SK-N-DZ (cell line): Measurements from ENCODE around the gene PHF23. TPM values are rescaled to one million over a fixed set of nuclear protein-coding genes. Genes with fewer than 3 reads are reported as not detected.

Experiments used
- DNase-seq: peaks from one replicate; pipeline ENCODE4 v3.0.0-alpha.2; 2015; ENCODE audit warnings: low spot score
- polyA plus RNA-seq, 2 experiments: library from polyadenylated mRNA; depleted of rRNA; stranded (reverse); fragments of >200 nt; gene quantifications; 2 replicates each; pipeline ENCODE4 v1.2.3, GENCODE V29; 2014

PHF23 gene
- polyA plus RNA-seq (2014; cell fraction: cytosol; rRNA removed), result 42.8 and 51.6 TPM in 2 replicates
- 17.6 and 24.2 TPM in 2 replicates for polyA plus RNA-seq (2014; cell fraction: nucleus; rRNA removed)

GRCh38 chr17:7239091-7240027, at the start of gene PHF23:
Gene PHF23 (minus strand): TSS chr17:7239457. CDS start chr17:7239279, 178 bp downstream.
- DNase-seq, result peak; percentile 100

DNA sequence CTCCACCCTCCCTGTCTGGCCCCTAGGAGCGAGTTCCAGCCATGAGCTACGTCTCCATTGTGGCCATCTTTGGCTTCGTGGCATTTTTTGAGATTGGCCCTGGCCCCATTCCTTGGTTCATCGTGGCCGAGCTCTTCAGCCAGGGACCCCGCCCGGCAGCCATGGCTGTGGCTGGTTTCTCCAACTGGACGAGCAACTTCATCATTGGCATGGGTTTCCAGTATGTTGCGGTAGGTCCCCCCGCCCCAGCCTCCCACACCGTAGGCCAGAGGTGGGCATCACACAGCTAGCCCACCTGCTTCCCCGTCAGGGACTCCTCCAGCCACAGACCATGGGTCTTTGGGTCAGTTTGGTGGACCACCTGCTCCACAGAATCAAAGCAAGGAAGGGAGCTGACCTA, 46.4 kb upstream of the PHF23 start:
- DNase-seq, result no peak

DNA sequence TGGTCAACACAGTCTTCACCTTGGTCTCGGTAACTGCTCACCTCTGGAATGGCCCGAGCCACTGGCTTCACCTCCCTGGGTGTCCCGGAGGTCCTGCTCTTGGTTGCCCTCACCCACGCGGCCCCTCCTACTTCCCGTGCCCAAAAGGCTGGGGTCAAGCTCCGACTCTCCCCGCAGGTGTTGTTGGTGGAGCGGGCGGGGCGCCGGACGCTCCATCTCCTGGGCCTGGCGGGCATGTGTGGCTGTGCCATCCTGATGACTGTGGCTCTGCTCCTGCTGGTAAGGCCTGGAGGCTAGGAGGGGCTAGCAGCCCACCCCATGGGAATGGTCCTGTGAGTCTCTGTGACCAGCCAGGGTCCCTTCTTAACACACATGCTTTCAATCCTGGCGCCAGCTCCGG, 45.7 kb upstream of the PHF23 start:
- DNase-seq, result no peak

DNA sequence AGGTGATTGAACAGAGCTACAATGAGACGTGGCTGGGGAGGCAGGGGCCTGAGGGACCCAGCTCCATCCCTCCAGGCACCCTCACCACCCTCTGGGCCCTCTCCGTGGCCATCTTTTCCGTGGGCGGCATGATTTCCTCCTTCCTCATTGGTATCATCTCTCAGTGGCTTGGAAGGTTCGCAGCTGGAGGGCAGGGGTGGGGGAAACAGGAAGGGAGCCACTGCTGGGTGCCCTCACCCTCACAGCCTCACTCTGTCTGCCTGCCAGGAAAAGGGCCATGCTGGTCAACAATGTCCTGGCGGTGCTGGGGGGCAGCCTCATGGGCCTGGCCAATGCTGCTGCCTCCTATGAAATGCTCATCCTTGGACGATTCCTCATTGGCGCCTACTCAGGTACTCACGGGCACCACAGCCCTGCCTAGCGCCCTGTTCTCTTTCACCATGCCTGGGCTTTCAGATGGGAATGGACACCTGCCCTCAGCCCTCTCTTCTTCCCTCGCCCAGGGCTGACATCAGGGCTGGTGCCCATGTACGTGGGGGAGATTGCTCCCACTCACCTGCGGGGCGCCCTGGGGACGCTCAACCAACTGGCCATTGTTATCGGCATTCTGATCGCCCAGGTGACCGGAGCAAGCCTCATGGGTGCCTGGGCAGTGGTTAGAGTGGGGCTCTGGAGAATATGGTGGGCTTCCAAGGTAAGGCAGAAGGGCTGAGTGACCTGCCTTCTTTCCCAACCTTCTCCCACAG, 44.4 kb upstream of the PHF23 start:
- no peak for DNase-seq

GRCh38 chr17:7282752-7283321, 43.6 kb upstream of the PHF23 start:
- DNase-seq, result no peak

GRCh38 chr17:7281953-7282751, 42.9 kb upstream of the PHF23 start:
- no peak for DNase-seq

DNA sequence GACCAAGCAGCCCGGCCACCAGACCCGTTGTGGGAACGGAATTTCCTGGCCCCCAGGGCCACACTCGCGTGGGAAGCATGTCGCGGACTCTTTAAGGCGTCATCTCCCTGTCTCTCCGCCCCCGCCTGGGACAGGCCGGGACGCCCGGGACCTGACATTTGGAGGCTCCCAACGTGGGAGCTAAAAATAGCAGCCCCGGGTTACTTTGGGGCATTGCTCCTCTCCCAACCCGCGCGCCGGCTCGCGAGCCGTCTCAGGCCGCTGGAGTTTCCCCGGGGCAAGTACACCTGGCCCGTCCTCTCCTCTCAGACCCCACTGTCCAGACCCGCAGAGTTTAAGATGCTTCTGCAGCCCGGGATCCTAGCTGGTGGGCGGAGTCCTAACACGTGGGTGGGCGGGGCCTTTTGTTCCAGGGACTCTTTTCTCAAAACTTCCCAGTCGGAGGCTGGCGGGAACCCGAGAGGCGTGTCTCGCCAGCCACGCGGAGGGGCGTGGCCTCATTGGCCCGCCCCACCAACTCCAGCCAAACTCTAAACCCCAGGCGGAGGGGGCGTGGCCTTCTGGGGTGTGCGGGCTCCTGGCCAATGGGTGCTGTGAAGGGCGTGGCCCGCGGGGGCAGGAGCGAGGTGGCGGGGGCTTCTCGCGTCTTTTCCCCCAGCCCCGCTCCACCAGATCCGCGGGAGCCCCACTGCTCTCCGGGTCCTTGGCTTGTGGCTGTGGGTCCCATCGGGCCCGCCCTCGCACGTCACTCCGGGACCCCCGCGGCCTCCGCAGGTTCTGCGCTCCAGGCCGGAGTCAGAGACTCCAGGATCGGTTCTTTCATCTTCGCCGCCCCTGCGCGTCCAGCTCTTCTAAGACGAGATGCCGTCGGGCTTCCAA, 42.1 kb upstream of the PHF23 start, which contains the start of gene SLC2A4:
Gene SLC2A4, plus strand, starts transcription at position 645 of the 879 bp plus-strand sequence. Its CDS starts 217 bp downstream, at position 862.
- DNase-seq, result peak; percentile 98

GRCh38 chr17:7280519-7281073, 41.3 kb upstream of the PHF23 start:
- DNase-seq, result peak; percentile 88

DNA sequence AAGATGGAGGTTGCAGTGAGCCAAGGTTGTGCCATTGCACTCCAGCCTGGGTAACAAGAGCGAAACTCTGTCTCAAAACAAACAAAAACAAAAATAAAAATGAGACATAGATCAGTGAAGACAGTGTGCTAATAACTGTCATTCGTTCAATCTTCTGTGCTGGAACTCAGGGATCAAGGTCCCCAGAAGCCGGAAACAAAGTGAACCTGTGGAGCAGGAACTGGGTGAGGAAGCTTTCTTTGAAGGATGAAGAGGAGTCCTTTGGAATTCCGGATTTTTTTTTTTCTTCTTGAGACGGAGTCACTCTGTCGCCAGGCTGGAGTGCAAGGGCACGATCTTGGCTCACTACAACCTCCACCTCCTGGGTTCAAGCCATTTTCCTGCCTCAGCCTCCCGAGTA, 40.2 kb upstream of the PHF23 start:
- no peak for DNase-seq

- no peak for DNase-seq
These were observed 27.5 kb upstream of the PHF23 start for GRCh38 chr17:7266784-7267183.

DNA sequence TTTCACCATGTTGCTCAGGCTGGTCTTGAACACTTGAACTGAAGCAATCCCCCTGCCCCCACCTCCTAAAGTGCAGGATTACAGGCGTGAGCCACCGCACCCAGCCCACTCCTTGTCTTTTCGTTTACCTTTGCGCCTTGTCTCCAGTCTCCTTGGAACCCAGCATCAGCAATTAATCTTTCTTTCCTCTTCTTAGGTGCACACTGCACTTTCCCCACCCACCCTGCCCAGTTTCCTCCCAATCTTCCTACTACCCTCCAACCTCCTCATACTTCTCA, 24.5 kb upstream of the PHF23 start:
- DNase-seq, result no peak

DNA sequence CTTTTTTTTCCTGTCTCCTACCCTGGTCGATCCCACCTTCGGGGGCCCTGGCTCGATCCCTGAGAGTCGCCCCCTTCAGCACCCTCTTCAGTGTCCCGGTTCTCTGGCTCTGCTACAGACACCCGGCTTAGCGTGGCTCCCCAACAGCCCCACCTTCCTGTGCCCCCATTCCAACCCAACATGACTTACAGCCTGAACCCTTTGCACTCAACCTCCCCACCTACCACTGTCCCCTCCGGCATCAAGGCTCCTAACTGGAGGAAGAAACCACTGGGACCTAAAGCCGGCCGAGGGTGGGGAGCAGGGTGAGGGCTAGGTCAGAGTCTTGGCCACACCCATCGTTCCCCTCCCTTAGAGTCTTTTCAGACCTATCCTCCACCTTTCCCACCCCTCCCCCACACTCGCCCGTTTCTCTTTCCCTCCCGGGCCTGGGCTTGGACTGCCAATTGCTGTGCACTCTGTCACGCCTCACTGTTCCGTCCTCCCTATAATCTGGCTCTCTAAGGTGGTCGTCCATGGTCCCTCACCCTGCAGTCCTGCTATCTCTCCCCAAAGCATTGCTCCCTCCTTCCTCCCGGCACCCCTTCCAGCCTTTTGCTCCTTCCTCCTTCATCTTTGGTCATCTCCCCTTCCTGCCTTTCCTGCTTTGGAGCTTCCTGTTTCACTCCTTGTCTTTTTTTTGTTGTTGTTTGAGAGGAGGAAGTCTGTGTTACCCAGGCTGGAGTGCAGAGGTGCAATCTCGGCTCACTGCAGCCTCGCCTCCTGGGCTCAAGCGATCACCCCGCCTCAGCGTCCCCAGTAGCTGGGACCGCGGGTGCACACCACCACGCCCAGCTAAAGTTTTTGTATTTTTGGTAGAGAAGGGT, 23.9 kb upstream of the PHF23 start:
- no peak for DNase-seq

DNA sequence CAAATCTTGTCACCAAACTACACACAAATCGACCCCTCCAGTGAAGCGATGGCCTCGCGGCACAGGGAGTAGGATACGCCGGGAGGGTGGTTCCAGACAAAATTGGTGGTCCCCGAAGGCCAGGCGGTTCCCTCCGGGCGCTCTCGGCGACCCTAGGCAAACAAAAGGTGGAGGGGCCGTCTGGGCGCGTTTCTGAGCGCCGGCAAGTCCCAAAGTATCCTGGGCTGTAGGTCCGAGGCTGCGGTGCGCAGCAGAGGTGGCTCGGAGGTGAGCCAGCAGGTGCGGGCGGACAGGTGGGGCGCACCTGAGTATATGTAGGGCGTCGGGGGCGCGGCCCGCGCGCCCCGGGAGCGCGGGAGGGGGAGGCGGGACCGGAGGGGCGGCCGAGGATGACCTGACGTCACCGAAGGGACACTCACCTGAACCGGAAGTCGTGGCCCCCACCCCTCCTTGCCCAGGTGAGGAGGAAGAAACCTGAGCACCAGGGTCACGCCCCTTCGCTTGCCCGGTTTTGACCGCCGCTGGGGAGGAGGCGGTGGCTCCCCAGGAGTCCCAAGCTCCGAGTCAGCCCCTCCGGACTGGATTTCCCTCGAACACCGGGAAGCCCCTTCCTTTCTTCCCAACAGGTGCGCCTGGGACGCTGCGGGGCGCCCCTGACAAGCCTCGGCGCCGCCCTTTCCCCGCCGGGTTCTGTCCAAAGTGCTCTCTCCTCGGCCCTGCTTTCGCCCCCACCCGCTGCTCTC, 23.1 kb upstream of the PHF23 start, which contains the start of gene CLDN7:
Gene CLDN7, minus strand, starts transcription at position 287 of the 743 bp plus-strand sequence. CDS start 435 bp downstream, outside the sequence.
- DNase-seq, result no peak

DNA sequence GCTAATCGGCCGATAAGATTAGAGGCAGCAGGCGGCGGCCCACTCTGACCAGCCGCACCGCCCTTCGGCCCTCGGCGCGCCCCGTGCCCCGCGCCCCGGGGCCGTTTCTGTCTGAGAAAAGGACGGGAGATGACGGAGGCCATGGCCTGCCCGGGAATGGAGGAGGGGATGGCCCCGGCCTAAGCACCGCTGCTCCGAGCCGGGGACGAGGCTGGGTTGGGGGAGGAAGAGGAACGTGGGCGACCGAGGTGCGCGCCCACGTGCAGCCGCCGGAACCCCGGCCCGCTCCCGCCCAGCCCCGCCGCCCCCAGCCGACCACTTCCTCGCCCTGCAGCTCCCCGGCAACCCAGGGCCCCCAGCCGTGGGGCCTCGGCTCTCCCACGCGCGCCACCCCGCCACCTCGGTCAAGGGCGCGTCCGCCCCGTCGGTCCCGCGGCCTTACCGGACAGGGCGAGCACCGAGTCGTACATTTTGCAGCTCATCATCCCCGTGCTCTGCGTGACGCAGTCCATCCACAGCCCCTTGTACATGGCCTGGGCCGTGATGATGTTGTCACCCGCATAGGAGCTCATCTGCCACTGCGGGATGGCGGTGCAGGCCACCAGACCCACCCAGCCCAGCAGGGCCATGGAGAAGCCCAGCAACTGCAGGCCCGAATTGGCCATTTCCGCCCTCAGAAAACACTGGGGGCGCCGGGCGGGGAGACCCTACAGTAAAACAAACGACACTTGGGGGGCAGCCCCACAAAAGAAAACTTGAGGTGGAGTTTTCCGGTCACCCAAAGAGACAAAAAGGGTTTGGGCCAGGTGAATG, 22.3 kb upstream of the PHF23 start:
- no peak for DNase-seq

GRCh38 chr17:7260651-7261378, 21.6 kb upstream of the PHF23 start:
- no peak for DNase-seq

DNA sequence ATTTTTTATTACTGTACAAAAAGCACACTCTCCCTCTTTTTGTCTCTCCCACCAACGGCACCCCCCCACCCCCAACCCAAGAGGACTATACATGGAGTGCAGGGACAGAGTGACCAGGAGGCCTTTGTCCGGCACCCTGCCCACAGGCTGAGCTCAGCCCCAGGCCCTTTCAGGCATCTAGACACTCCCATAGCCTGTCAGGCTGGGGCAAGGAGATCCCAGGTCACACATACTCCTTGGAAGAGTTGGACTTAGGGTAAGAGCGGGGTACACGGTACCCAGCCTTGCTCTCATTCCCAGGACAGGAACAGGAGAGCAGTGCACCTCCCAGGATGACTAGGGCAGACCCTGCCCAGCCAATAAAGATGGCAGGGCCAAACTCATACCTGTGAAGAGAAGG, 20.9 kb upstream of the PHF23 start:
- DNase-seq, result no peak

- DNase-seq, result no peak
These were observed 20.3 kb upstream of the PHF23 start for GRCh38 chr17:7259555-7259889.
